GM21723 (cell line): ENCODE data around the gene CNNM4.
"Not testable (repeated sequence)": the region's sequence is repeated elsewhere in the genome, so short reads cannot be mapped to it uniquely, and the experiment has no call there.

Experiments used
- ATAC-seq: cut with Tn5 transposase; IDR thresholded peaks from one replicate; pipeline ENCODE4 v1.9.1; 2021; ENCODE audit warnings: mild to moderate bottlenecking, moderate library complexity; ENCODE audit not compliant: unreplicated experiment

The CNNM4 gene

GRCh38 chr2:96789245-96789617 is 28.5 kb downstream of the CNNM4 start:
- no peak for ATAC-seq

- no peak for ATAC-seq
Observed at GRCh38 chr2:96792772-96793749, 32.4 kb downstream of the CNNM4 start.

GRCh38 chr2:96795076-96795475 is 34.4 kb downstream of the CNNM4 start:
- ATAC-seq, result no peak

GRCh38 chr2:96796497-96796896 is 35.8 kb downstream of the CNNM4 start:
- not testable (repeated sequence) for ATAC-seq

- ATAC-seq, result no peak
Observed at GRCh38 chr2:96797066-96797625, 36.4 kb downstream of the CNNM4 start.

- ATAC-seq, result no peak
Observed at GRCh38 chr2:96798733-96799622, 38.3 kb downstream of the CNNM4 start.

DNA sequence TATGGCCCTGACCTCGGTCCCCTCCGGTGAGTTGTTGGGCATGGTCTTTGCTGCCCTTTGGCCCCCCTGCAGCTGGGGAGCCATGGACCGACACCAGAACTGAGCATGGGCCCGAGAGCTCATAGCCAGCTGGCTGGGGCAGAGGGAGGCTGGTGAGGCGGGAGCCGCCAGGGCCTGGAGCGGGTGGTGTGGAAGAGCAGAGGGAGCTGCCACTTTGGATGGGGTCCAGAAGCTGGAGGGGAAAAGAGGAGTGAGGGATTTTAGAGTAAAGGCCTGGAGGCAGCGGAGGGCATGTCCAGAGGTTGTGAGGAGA is 38.9 kb downstream of the CNNM4 start:
- ATAC-seq, result no peak

GRCh38 chr2:96800061-96801004 is 39.6 kb downstream of the CNNM4 start:
- ATAC-seq, result peak; percentile 9

DNA sequence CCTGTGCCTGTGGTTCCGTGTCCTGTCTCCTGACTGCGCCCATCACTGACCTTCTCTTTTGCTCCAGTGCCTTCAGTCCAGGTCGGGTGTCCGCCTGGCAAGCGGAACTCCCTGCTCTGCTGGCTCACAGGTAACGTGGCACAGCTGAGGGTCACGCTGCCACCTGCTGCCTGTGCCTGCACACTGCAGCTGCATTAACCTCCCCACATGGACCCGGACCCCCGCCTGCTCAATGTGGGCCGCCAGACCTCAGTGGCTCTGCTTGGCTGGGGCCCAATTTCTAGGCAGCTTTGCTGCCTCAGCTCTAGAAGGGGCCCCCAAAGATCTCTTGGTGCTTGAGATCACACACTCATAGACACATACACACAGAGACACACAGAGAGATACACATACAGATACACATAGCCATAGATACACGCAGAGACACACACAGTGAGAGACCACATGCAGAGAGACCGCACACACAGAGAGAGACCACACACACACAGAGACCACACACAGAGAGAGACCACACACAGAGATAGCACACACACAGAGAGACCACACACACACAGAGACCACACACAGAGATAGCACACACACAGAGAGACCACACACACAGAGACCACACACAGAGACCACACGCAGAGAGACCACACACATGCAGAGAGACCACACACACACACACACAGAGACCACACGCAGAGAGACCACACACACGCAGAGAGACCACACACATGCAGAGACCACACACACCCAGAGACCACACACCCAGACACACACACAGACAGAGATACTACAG is 40.5 kb downstream of the CNNM4 start:
- ATAC-seq, result peak; percentile 86

DNA sequence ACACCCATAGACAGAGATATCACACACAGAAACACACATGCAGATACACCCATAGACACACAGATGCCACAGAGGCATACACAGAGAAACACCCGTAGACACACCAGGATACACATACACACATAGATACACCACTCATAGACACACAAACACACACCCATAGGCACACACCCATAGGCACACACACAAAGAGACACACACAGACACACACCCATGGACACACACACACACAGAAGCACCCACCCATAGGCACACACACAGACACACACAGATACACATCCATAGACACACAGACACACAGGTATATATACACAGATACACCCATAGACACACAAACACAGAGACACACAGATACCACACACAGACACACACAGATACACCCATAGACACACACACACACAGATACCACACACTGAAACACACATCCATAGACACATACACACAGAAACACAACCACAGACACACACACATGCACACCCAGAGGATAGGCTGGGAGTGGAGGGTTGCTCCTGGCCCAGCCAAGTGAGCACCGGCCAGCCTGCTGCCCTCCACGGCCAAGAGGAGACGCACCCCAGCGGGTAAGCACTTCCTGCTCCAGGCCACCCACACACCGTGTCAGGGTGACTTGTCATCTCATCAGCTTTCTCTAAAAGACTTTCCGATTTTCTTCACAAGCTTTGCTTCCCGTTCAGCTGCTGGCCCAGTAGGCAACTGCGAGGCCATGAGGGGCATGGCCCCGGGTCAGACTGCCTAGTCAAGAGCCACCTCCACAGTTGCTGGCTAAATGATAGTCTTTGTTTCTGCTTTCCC is 41.3 kb downstream of the CNNM4 start:
- ATAC-seq, result no peak

DNA sequence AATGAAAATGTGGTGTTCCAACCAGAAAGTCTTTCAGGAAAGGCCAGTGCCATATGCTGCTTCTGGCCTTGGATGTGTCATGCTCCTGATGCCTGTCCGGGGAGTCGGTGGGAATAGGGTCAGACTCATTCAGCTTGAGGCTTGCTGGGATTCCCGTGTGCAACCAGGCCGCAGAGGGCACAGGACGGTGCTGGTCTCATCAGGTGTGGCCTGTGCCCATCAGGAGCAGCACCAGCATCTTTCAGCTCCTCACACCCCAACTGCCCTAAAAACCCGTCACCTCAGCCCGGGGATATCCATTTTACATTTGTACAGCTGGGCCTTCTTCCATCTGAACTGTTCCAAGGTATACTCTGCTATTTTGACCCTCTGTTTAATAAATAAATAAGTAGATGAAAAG is 42.0 kb downstream of the CNNM4 start:
- no peak for ATAC-seq

DNA sequence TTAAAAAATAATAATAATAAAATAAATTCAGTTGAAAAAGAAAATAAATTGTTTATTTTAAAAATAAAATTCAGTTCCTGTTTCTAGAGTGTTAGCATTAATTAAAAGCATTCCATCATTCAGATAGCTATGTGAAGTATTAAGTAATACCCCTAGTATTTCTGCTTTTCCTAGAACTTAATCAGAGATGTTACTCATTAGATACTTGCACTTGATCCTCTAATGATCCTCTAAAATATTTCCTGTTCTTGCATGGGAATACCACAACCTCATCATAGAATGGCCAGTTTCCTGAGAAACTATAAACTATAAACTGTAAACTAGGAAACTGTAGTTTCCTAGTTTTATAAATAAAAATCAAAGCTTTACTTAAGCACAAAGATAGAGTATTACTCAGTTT is 44.3 kb downstream of the CNNM4 start:
- ATAC-seq, result no peak

- not testable (repeated sequence) for ATAC-seq
Observed at GRCh38 chr2:96805946-96806345, 45.2 kb downstream of the CNNM4 start.

GRCh38 chr2:96806468-96807126 is 45.9 kb downstream of the CNNM4 start:
- ATAC-seq, result no peak

DNA sequence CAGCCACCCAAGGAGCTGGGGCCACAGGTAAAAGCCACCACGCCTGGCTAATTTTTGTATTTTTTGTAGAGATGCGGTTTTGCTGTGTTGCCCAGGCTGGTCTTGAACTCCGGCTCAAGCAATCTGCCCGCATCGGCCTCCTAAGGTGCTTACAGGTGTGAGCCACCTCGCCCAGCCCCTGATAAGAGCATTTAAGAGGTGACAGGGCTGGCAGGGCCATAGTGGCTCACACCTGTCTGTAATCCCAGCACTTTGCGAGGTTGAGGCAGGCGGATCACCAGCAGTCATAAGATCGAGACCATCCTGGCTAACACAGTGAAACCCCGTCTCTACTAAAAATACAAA is 46.4 kb downstream of the CNNM4 start:
- ATAC-seq, result no peak

DNA sequence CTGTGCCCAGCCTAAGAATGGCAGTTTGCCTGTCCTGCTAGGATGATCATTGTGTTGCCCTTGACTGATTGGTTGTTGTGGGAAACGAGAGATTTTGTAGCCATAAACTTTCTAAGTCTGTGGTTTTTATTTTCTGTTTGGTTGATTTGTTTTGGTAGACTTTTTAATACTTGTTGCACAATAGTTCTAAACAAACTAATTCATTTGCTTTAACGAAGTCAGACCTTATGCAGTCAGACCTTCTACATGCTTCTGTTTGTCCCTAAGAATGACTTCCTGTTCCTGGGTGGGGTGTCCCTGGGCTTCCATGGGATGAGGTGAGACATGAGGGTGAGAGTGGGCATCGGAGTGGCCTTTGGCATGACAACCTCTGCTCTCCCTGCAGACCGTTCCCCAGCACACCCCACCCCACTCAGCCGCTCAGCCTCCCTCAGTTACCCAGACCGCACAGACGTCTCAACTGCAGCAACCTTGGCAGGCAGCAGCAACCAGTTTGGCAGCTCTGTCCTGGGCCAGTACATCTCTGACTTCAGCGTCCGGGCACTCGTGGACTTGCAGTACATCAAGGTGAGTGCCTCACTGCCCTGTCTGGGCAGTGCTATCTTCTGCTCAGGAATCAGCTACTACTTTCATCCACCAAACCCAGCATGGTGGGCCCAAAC is 47.6 kb downstream of the CNNM4 start:
- ATAC-seq, result no peak

GRCh38 chr2:96809216-96809882 is 48.6 kb downstream of the CNNM4 start:
- ATAC-seq, result no peak
